Left lung (tissue), 10 donors: ENCODE data around the gene ANK3. TPM values are rescaled to one million over a fixed set of nuclear protein-coding genes. Genes with fewer than 3 reads are reported as not detected.

ENCODE experiments used
- ATAC-seq: fragments of 200-7000 bp; cut with Tn5 transposase; one replicate; pipeline ENCODE4 v1.9.1; 2020; ENCODE audit warnings: moderate library complexity
- DNase-seq, 4 donors: peaks; one replicate each; pipeline ENCODE4 v3.0.0-alpha.2; 2013 to 2020
- H3K27ac ChIP-seq, 2 donors: fragments of 200-600 bp; sonication (generic) in 1 of 2; one replicate each; pipeline versions ENCODE4 v1.5.0 to v1.8.0; 2020 to 2021
- H3K27me3 ChIP-seq, 2 donors: fragments of 200-600 bp; sonication (generic) in 1 of 2; one replicate each; pipeline versions ENCODE4 v1.5.0 to v1.8.0; 2020 to 2021
- H3K36me3 ChIP-seq, 2 donors: fragments of 200-600 bp; sonication (generic) in 1 of 2; one replicate each; pipeline versions ENCODE4 v1.5.0 to v1.8.0; 2020 to 2021
- H3K4me1 ChIP-seq, 2 donors: fragments of 200-600 bp; one replicate each; pipeline ENCODE4 v1.8.0; 2021
- H3K4me3 ChIP-seq, 2 donors: fragments of 200-600 bp; sonication (generic) in 1 of 2; one replicate each; pipeline versions ENCODE4 v1.5.0 to v1.8.0; 2020 to 2021; ENCODE audit warnings: mild to moderate bottlenecking in 1 of 2
- H3K9me3 ChIP-seq, 2 donors: fragments of 200-600 bp; sonication (generic) in 1 of 2; one replicate each; pipeline versions ENCODE4 v1.5.0 to v1.8.0; 2020 to 2021
- CTCF ChIP-seq, 2 donors: fragments of 200-600 bp; sonication (generic) in 1 of 2; IDR thresholded peaks; one replicate each; pipeline versions ENCODE4 v1.5.0 to v1.8.0; 2021; ENCODE audit warnings: antibody characterized with exemption in 2 of 2
- intact Hi-C, 2 donors: fragments of 100-400 bp; cut with DNase I; formaldehyde crosslinking; loops; one replicate each; pipeline versions ENCODE4 v1.11.2 to v1.14.2; 2022
- polyA plus RNA-seq, 6 donors: library from polyadenylated mRNA; unstranded; fragments of 120-200 nt; gene quantifications; one replicate each; pipeline ENCODE4 v1.2.1, GENCODE V29; 2013; ENCODE audit not compliant: insufficient read length in 6 of 6
- total RNA-seq, 2 donors: library from RNA; stranded (reverse); fragmentation: NEBNext Ultra II Directional; extraction: Animal tissue kit (Norgen Biotek cat#: 25700); gene quantifications; one replicate each; pipeline ENCODE4 v1.2.1, GENCODE V29; 2021
- donor health status: DM: no; HTN: yes; CAD: no.
- donor health status: DM: no; HTN: no; CAD: no.

ANK3 gene
- total and polyA plus RNA-seq, 8 donors: 22.1 to 74.1 (median 35.1) TPM

DNA sequence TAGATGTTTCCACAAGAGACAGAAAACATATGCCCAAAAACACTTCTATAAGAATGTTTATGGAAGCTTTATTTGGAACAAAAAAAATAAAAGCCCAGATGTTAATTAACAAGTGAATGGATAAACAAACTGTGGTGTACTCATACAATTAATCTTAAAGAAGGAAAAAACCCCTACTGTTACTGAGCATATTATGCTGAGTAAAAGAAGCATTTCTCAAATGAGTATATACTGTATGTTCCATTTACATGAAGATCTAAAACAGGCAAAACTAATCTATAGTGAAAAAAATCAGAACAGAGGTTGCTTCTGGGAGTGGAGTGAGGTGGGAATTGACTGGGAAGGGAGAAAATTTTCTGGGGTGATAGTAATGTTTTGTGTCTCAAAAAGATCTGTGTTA is 15.5 kb upstream of the ANK3 start:
- Histone ChIP-seq H3K27me3 (no peaks in the 10 kb centered on the region), H3K36me3 (no peaks in the 10 kb centered on the region), H3K9me3 (no peaks in the 10 kb centered on the region), H3K27ac (no peak overlapping the region), H3K4me3 (no peak overlapping the region), H3K4me1 (no peaks in the 10 kb centered on the region)
- ATAC-seq (no peak), DNase-seq (no peak)
- intact Hi-C loops: no loop called here
- TF ChIP-seq CTCF (IDR thresholded peaks at IDR 0.05): no peak

- ATAC-seq (no peak), DNase-seq (no peak)
- H3K27ac ChIP-seq: no peak overlapping the region
- H3K36me3 ChIP-seq: no peaks in the 10 kb centered on the region
- H3K4me3 ChIP-seq: no peak overlapping the region
- H3K4me1 ChIP-seq: no peaks in the 10 kb centered on the region
- H3K9me3 ChIP-seq: no peaks in the 10 kb centered on the region
- no peak for TF ChIP-seq CTCF (IDR thresholded peaks at IDR 0.05)
- intact Hi-C loops: no loop called here
- H3K27me3 ChIP-seq: no peaks in the 10 kb centered on the region
These were observed 13.6 kb upstream of the ANK3 start for GRCh38 chr10:60403168-60403873.

- intact Hi-C loops: no loop called here
- no peak for ATAC-seq
- Histone ChIP-seq H3K36me3 (no peaks in the 10 kb centered on the region), H3K27me3 (no peaks in the 10 kb centered on the region), H3K9me3 (no peaks in the 10 kb centered on the region), H3K4me1 (no peaks in the 10 kb centered on the region), H3K27ac (no peak overlapping the region), H3K4me3 (no peak overlapping the region)
- TF ChIP-seq CTCF (IDR thresholded peaks at IDR 0.05): no peak
- DNase-seq: no peak
These were observed 10.7 kb upstream of the ANK3 start for GRCh38 chr10:60400366-60400765.

DNA sequence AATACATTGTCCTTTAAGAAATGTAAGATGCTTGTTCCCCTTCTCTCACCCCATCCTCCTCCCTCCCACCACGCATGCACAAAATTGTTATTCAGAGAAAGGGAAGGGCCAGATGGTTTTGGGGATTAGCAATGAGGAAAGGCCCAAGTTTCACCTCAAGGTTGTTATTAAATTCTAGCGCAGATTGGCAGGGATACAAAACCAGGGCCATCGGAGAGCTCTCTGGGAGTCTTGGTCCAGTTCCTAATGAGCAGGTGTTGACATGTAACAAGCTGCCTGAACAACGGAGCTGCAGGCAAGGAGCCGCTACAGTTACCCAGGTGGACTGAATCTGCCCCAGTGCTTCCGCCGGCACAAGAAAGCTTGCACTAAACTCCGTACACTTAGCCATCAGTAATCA is 9.7 kb upstream of the ANK3 start:
- Histone ChIP-seq H3K4me3 (no peak overlapping the region), H3K9me3 (no peaks in the 10 kb centered on the region), H3K27me3 (no peaks in the 10 kb centered on the region), H3K36me3 (no peaks in the 10 kb centered on the region), H3K4me1 (no peaks in the 10 kb centered on the region), H3K27ac (no peak overlapping the region)
- no peak for DNase-seq
- no peak for ATAC-seq
- intact Hi-C loops: no loop called here
- no peak for TF ChIP-seq CTCF (IDR thresholded peaks at IDR 0.05)

DNA sequence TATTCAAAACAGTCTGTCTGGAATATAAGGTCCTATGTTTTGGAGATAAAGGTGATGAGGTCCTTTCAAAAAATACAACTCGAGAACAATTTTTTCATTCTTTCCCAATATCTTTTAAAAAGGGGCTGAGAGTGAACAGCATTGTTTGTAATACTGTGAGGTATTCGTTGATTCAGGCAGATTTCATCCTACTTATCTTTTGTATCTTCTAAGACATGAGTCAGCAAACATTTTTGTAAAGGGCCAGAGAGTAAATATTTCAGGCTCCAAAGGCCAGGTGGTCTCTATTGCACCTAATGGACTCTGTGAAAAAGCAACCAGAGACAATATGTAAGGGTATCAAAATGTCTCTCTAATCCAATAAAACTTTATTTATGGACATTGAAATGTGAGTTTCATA is 8.1 kb upstream of the ANK3 start:
- Histone ChIP-seq H3K4me1 (no peaks in the 10 kb centered on the region), H3K27me3 (no peaks in the 10 kb centered on the region), H3K27ac (no peak overlapping the region), H3K4me3 (no peak overlapping the region), H3K36me3 (no peaks in the 10 kb centered on the region), H3K9me3 (no peaks in the 10 kb centered on the region)
- intact Hi-C loops: no loop called here
- ATAC-seq (no peak), DNase-seq (no peak)
- TF ChIP-seq CTCF (IDR thresholded peaks at IDR 0.05): no peak
